ENCODE results near the gene GJC2. TPM values are rescaled to one million over a fixed set of nuclear protein-coding genes. Genes with fewer than 3 reads are reported as not detected.
"Not testable (repeated sequence)": the region's sequence is repeated elsewhere in the genome, so short reads cannot be mapped to it uniquely, and the experiment has no call there.

GJC2 gene
- total RNA-seq, 2 experiments from 2014 or later = 1.1 to 1.8 TPM

DNA sequence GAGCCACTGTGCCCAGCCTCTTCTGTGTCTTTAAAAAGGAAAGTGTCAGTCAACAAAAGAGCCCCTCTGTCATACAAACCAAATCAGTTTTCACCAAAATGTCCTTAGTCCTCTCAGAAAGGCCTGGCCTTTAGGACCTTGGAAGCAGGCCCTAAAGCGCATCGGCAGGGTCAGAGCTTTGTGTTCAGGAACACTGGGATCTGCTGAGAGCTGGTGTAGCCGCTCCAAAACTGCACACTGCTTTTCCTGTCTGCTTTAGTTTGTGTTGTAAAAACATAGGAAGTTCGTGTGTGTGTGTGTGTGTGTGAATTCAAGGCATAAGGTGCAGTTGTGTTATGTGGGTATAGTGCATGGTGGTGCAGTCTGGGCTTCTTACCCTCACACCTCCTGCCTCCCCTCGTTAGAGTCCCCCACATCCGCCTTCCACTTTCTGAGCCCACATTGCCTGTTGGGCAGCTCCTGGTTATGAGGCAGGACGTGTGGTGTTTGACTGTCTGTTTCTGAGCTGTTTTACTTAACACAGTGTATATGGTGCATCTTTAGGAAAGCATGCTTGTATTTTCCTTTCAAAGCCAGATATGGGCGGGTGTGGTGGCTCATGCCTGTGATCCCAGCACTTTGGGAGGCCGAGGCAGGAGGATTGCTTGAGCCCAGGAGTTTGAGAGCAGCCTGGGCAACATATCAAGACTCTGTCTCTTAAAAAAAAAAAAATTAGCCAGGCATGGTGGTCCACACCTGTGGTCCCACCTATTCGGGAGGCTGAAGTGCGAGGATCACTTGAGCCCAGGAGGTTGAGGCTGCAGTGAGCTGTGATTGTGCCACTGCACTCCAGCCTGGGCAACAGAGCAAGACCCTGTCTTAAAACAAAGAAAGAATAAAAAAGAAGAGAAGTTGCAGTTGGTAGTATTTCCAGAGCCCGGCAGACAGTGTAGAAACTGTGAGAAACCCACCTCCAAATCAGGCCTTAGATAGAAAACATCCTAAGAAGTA is 28.3 kb downstream of the GJC2 start:
- Mint-ChIP-seq H3K9me3 (ENCODE audit: low read depth) (no peaks in the 10 kb centered on the region), H3K4me3 (no peak overlapping the region), H3K36me3 (no peaks in the 10 kb centered on the region), H3K4me1 (peaks cover under 1% of the 10 kb centered on the region), H3K27ac (no peak overlapping the region), H3K27me3 (no peaks in the 10 kb centered on the region)
- DNase-seq (no peak), ATAC-seq (no peak)
- CTCF ChIA-PET = interaction anchor here (0.9 to 1.5 kb wide), 2 partner anchors 12 to 245 kb away, joined by 3 to 5 read pairs; partner anchors contain the start of gene IBA57

DNA sequence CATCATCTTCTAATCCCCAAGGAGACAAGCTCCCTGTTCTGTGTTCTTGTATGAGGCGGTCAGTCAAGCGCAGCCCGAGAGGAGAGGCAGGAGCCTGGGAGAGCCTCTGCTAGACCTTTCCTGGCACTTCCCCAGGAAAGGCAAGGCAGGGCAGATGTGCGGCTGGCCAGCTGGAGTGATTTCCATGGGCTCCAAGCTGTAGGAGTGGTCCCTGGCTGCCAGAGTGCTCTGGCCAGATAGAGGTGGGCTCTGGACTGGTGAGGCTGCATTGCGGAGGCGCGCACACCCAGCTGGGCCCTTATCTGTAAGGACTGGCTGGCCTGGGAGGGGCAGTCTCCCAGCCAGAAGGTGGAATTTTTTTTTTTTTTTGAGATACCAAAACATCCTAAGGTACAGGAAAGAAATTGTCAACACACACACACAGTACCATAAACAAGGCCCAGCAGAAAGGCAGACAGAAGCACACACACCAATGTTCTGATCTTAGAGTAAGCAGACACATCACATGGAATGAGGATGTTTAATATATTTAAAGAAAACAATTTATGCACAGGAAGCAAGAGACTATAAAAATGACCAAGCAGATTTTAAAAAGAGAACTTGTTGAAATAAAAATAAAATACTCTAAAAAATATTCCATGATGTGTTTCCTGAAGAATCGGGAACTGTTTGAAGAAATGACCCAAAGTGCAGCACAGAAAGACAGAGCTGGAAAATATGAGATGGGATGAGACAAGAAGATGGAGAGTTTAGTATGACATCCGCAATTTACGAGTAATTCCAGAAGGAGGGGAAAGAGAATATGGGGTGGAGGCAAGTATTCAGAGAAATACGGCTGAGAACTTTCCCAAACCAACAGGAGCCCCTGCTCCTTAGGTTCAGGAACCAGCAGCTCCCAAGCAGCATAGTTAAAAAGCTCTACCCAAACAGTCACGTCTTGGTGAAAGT is 29.3 kb downstream of the GJC2 start:
- ATAC-seq (no peak), DNase-seq (no peak)
- no peak overlapping the region for H3K27ac Mint-ChIP-seq
- H3K4me1 Mint-ChIP-seq = no peaks in the 10 kb centered on the region
- H3K36me3 Mint-ChIP-seq = no peaks in the 10 kb centered on the region
- no peaks in the 10 kb centered on the region for H3K27me3 Mint-ChIP-seq
- H3K9me3 Mint-ChIP-seq (ENCODE audit: low read depth) = no peaks in the 10 kb centered on the region
- H3K4me3 Mint-ChIP-seq = no peak overlapping the region
- CTCF ChIA-PET = interaction anchor here (0.6 to 2.2 kb wide), 3 partner anchors 7 to 13 kb away, joined by 4 to 5 read pairs (median 5); partner anchors contain the start of gene IBA57

DNA sequence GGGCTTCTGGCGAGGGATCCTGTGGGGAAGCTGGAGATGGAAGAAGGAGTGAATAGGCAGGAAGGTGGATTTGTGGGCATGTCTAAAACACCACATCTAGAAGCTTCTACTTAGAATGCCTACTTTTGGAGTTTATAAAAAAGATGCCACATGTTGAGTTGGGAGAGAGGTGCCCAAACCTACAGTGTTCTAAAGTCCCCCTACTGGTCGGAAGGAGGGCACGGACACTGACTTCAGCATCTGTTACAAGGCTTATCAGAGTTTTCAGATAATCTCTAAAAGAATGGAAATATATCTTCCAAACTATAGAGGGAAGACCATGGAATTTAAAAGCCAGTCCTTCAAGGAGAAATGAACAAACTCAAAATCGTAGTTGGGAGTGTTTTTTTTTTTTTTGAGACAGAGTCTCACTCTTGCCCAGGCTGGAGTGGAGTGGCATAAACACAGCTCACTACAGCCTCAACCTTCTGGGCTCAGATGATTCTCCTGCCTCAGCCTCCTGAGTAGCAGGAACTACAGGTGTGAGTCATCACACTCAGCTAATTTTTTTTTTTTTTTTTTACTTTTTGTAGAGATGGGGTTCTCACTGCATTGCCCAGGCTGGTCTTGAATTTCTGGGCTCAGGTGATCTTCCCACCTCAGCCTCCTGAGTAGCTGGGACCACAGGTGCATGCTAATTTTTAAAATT is 30.7 kb downstream of the GJC2 start:
- peaks cover 4% of the 10 kb centered on the region for H3K4me1 Mint-ChIP-seq
- no peak overlapping the region for H3K4me3 Mint-ChIP-seq
- ATAC-seq (no peak), DNase-seq (no peak)
- H3K36me3 Mint-ChIP-seq = no peaks in the 10 kb centered on the region
- CTCF ChIA-PET = interaction anchor here (0.6 to 2.2 kb wide), 4 partner anchors 8 to 50 kb away, joined by 3 to 9 read pairs (median 4); partner anchors contain the start of gene IBA57
- H3K9me3 Mint-ChIP-seq (ENCODE audit: low read depth) = no peaks in the 10 kb centered on the region
- no peak overlapping the region for H3K27ac Mint-ChIP-seq
- no peaks in the 10 kb centered on the region for H3K27me3 Mint-ChIP-seq

DNA sequence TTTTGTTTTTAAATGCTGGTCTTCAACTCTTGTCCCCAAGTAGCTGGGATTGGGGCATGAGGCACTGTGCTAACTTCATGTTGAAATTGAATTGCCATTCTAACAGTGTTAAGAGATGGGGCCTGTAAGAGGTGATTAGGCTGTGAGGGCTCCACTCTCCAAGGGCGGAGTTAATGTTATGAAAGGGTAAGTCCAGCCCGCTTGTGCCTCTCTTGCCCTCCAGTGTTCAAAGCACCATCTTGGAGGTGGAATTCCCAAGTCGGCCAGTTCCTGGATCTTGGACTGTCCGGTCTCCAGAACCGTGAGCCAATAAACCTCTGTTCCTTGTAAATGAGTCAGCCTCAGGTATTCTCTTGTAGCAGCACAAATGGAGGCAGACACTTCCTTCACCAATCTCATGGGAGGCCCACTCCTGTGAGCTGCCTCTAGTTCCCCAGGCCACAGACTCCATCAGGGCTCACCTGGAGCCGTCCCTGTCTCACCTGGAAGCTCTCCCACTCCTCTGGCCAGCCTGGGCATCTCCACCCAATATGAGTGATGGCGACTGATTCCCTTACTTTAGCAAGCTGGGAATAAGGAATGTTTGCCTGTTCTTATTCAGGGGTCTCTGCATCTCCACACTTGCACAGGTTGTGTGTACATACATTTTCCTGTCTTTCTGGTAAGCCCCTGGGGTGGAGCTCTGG is 31.4 kb downstream of the GJC2 start:
- Mint-ChIP-seq H3K27ac (no peak overlapping the region), H3K4me3 (no peak overlapping the region), H3K27me3 (no peaks in the 10 kb centered on the region), H3K9me3 (ENCODE audit: low read depth) (no peaks in the 10 kb centered on the region), H3K4me1 (peaks cover 10% of the 10 kb centered on the region), H3K36me3 (no peaks in the 10 kb centered on the region)
- CTCF ChIA-PET = interaction anchor here (1.4 to 2.2 kb wide), 3 partner anchors 13 to 50 kb away, joined by 3 to 9 read pairs (median 5); partner anchors contain the start of gene IBA57
- no peak for DNase-seq
- no peak for ATAC-seq

DNA sequence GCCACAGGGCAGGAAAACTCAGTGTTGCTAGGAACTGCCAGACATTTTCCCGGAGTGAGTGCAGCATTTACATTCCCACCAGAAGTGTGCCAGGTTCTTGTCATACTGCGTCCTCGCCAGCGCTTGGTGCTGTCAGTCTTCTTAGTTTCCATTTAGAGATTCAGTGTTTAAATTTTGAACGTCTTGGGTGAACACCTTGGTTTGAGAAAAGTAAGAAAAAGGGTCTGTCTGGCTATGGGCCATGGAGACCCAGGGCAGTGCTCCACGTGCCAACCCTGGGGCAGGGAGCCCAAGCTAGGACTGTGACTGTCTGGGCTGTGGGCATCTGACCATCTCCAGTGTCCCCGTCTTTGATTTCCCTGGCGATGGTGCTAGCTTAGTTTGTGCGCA is 31.9 kb downstream of the GJC2 start:
- CTCF ChIA-PET = interaction anchor here (1.4 to 1.6 kb wide), 2 partner anchors 14 to 51 kb away, joined by 3 to 9 read pairs; no protein-coding TSS in a partner anchor
- Mint-ChIP-seq H3K27ac (no peak overlapping the region), H3K27me3 (no peaks in the 10 kb centered on the region), H3K4me3 (no peak overlapping the region), H3K9me3 (ENCODE audit: low read depth) (no peaks in the 10 kb centered on the region), H3K36me3 (no peaks in the 10 kb centered on the region), H3K4me1 (peaks cover 15% of the 10 kb centered on the region)
- DNase-seq = no peak
- no peak for ATAC-seq

DNA sequence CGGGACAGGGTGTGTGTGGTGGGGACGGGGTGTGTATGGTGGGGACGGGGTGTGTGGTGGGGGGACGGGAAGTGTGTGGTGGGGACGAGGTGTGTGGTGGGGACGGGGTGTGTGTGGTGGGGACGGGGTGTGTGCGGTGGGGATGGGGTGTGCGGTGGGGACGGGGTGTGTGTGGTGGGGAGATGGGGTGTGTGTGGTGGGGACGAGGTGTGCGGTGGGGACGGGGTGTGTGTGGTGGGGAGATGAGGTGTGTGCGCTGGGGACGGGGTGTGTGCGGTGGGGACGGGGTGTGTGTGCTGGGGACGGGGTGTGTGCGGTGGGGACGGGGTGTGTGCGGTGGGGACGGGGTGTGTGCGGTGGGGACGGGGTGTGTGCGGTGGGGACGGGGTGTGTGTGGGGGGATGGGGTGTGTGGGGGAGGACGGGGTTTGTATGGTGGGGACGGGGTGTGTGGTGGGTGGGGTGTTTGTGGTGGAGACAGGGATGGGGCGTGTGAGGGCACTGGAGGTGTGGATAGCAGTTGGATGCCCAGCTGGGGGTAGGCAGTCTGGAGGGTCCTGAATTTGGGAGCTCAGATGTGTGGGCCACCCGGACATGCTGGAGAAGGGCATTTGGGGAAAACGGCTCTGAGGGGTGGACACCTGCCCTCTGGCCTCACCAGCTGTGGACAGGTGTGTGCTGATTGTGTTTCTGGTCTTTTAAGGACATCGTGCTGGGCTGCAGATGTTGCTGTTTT is 32.7 kb downstream of the GJC2 start:
- ATAC-seq = no peak
- CTCF ChIA-PET = interaction anchor here (1.4 kb wide), 1 partner anchor 52 kb away, joined by 3 read pairs; no protein-coding TSS in a partner anchor
- H3K4me1 Mint-ChIP-seq = peaks cover 15% of the 10 kb centered on the region
- no peaks in the 10 kb centered on the region for H3K27me3 Mint-ChIP-seq
- H3K9me3 Mint-ChIP-seq (ENCODE audit: low read depth) = no peaks in the 10 kb centered on the region
- H3K27ac Mint-ChIP-seq = no peak overlapping the region
- no peak overlapping the region for H3K4me3 Mint-ChIP-seq
- no peaks in the 10 kb centered on the region for H3K36me3 Mint-ChIP-seq
- DNase-seq = no peak

DNA sequence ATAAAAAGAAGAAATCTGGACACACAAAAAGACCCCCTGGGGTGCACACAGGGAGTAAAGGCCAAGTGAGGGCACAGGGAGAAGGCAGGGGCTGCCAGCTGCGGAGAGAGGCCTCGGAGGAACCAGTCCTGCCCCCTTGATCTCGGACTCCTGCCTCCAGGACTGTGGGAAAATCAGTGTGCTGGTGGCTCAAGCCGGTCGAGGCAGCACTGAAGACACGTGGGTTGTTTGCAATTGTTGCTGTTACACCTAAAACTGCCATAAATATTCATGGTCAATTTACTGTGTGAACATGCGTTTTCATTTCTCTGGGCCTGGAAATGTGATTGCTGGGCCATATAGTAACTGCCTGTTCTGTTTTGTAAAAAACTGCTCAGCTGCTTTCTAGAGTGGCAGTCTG is 34.4 kb downstream of the GJC2 start:
- DNase-seq (no peak), ATAC-seq (no peak)
- Mint-ChIP-seq H3K9me3 (ENCODE audit: low read depth) (no peaks in the 10 kb centered on the region), H3K27ac (no peak overlapping the region), H3K27me3 (no peaks in the 10 kb centered on the region), H3K4me3 (no peak overlapping the region), H3K4me1 (peaks cover 15% of the 10 kb centered on the region), H3K36me3 (no peaks in the 10 kb centered on the region)
- CTCF ChIA-PET = no interaction called here

DNA sequence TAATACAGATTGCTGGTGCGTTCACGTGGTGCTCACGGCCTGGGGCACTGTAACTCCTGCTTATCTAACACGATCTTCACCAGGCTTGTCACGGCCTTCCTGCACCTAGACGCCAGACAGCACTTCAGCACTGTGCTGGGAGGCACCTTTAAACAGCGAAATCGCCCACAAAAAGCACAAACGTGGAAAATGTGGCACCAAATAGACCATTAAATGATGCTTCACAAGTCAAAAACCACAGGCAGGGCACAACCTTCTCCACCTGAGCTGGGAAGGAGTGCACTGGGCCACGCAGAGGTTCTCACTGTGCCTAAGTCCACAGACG is 35.9 kb downstream of the GJC2 start:
- Mint-ChIP-seq H3K27ac (no peak overlapping the region), H3K4me3 (no peak overlapping the region), H3K36me3 (no peaks in the 10 kb centered on the region), H3K4me1 (peaks cover 15% of the 10 kb centered on the region), H3K9me3 (ENCODE audit: low read depth) (no peaks in the 10 kb centered on the region), H3K27me3 (no peaks in the 10 kb centered on the region)
- peak; percentile 70 for DNase-seq
- CTCF ChIA-PET = no interaction called here
- peak; percentile 88 for ATAC-seq

DNA sequence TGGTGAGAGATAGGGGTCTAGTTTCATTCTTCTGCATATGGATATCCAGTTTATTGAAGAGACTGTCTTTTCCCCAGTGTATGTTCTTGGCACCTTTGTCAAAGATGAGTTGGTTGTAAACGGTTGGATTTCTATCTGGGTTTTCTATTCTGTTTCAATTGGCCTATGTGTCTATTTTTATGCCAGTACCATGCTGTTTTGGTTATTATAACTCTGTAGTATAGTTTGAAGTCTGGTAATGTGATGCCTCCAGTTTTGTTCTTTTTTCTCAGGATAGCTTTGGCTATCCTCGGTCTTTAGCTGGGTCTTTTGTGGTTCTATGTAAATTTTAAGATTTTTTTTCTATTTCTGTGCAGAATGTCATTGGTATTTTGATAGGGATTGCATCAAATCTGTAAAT is 38.5 kb downstream of the GJC2 start:
- H3K4me1 Mint-ChIP-seq = peaks cover 15% of the 10 kb centered on the region
- H3K4me3 Mint-ChIP-seq; H3K27ac Mint-ChIP-seq; H3K9me3 Mint-ChIP-seq (ENCODE audit: low read depth); ATAC-seq; H3K27me3 Mint-ChIP-seq; DNase-seq; H3K36me3 Mint-ChIP-seq; CTCF ChIA-PET: not testable (repeated sequence)

DNA sequence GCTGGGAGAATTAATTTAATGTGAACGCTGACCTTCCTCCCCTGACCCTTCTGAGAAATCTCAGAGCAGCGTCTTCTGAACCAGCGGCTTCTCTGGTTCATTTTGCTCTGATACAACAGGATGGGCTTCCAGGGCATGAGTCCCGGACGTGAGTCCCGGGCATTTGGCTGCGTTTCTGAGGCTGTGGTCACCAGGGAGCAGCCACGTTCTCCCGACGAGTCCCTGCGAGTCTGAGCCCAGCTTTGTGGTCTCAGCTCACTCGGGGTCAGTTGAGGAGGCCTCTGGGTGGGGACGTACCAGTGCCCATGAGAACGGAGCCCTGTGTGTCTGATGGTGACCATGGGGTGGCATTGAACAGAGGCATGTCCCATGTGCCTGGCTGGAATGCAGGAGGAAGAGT is 40.5 kb downstream of the GJC2 start:
- Mint-ChIP-seq H3K27ac (no peak overlapping the region), H3K4me1 (peaks cover 14% of the 10 kb centered on the region), H3K4me3 (no peak overlapping the region), H3K9me3 (ENCODE audit: low read depth) (no peaks in the 10 kb centered on the region), H3K27me3 (no peaks in the 10 kb centered on the region), H3K36me3 (no peaks in the 10 kb centered on the region)
- CTCF ChIA-PET = no interaction called here
- ATAC-seq = no peak
- no peak for DNase-seq

DNA sequence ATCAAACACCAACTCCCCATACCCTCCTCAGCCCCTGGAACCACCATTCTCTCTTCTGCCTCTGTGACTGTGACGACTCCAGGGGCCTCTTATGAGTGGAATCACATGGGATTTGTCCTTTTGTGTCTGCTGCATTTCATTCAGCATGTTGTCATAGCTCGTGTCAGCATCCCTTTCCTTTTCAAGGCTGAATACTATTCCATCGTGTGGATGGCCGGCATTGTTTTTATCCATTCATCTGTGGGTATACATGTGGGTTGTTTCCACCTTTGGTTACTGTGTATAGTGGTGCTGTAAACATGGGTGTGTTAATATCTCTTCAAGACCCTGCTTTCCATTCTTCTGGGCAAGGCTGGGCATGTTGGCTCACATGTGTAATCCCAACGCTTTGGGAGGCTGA is 41.0 kb downstream of the GJC2 start:
- H3K27ac Mint-ChIP-seq = no peak overlapping the region
- peaks cover 2% of the 10 kb centered on the region for H3K36me3 Mint-ChIP-seq
- no peaks in the 10 kb centered on the region for H3K27me3 Mint-ChIP-seq
- peaks cover 8% of the 10 kb centered on the region for H3K4me1 Mint-ChIP-seq
- DNase-seq (no peak), ATAC-seq (no peak)
- CTCF ChIA-PET = no interaction called here
- no peak overlapping the region for H3K4me3 Mint-ChIP-seq
- H3K9me3 Mint-ChIP-seq (ENCODE audit: low read depth) = no peaks in the 10 kb centered on the region

DNA sequence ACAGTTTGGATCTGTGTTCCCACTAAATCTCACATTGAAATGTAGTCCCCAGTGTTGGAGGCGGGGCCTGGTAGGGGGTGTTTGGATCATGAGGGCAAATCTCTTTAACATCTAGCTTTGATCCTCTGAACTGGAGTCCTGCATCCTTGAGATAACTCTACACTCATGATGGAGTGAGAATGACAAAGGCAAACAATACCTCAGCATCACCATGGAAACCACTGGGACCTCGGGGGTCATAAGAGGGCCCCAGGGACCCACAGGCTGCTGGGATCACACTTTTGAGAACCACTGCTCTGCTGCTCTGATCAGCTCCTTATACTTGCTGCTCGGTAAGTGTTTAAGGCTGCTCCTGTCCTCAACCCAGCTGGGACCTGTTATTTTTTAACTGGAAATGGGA is 44.7 kb downstream of the GJC2 start:
- Mint-ChIP-seq H3K27ac (no peak overlapping the region), H3K4me3 (no peak overlapping the region), H3K27me3 (no peaks in the 10 kb centered on the region), H3K36me3 (peaks cover 12% of the 10 kb centered on the region), H3K9me3 (ENCODE audit: low read depth) (peaks cover 7% of the 10 kb centered on the region), H3K4me1 (no peaks in the 10 kb centered on the region)
- DNase-seq (no peak), ATAC-seq (no peak)
- CTCF ChIA-PET = interaction anchor here (0.9 to 1.2 kb wide), 2 partner anchors 19 to 325 kb away, joined by 3 read pairs; no protein-coding TSS in a partner anchor
